WTC11 (cell line): ENCODE measurements around the gene WFDC9. TPM values are rescaled to one million over a fixed set of nuclear protein-coding genes. Genes with fewer than 3 reads are reported as not detected.
A peak's percentile ranks its signal among the peaks of the same experiment; 100 is the strongest.

Experiments used
- ATAC-seq: fragments of 200-7000 bp; cut with Tn5 transposase; 2 replicates; pipeline ENCODE4 v1.10.0; 2021; ENCODE audit warnings: mild to moderate bottlenecking, moderate library complexity
- CTCF ChIA-PET: fragments of 300-600 bp; sonication (Branson Sonifier 250); formaldehyde crosslinking; loops from one replicate; lab custom pipeline; 2021; ENCODE audit warnings: antibody characterized with exemption; lab: Charles Lee
- POLR2A ChIA-PET: fragments of 350-600 bp; sonication (Branson Sonifier 250); formaldehyde crosslinking; loops from one replicate; lab custom pipeline; 2021; ENCODE audit warnings: antibody characterized with exemption; lab: Charles Lee
- DNase-seq: peaks from one replicate; pipeline ENCODE4 v3.0.0; 2021; ENCODE audit warnings: low spot score
- H3K27ac Mint-ChIP-seq: 2 replicates; pipeline ENCODE4 v1.8.0; 2021; ENCODE audit warnings: mixed read lengths
- H3K27me3 Mint-ChIP-seq: 2 replicates; pipeline ENCODE4 v1.8.0; 2021; ENCODE audit warnings: low read depth, mild to moderate bottlenecking, moderate library complexity, mixed read lengths
- H3K36me3 Mint-ChIP-seq: 2 replicates; pipeline ENCODE4 v1.8.0; 2021; ENCODE audit warnings: mixed read lengths
- H3K4me1 Mint-ChIP-seq: 2 replicates; pipeline ENCODE4 v1.8.0; 2022; ENCODE audit warnings: mixed read lengths
- H3K4me3 Mint-ChIP-seq: 2 replicates; pipeline ENCODE4 v1.8.0; 2021; ENCODE audit warnings: mild to moderate bottlenecking, moderate library complexity, mixed read lengths
- H3K9me3 Mint-ChIP-seq: 2 replicates; pipeline ENCODE4 v1.8.0; 2021; ENCODE audit warnings: mixed read lengths
- AFF4 ChIP-seq: sonication (generic); formaldehyde crosslinking; IDR thresholded peaks from 2 replicates; pipeline ENCODE4 v1.8.1; 2023; ENCODE audit warnings: mild to moderate bottlenecking, missing genetic modification reagents, borderline replicate concordance
- ARID4B ChIP-seq: sonication (generic); formaldehyde crosslinking; IDR thresholded peaks from 2 replicates; pipeline ENCODE4 v1.8.0; 2023; ENCODE audit warnings: missing genetic modification reagents, mild to moderate bottlenecking, borderline replicate concordance
- CREB1 ChIP-seq: sonication (generic); formaldehyde crosslinking; IDR thresholded peaks from 2 replicates; pipeline ENCODE4 v1.8.0; 2023; ENCODE audit warnings: mild to moderate bottlenecking, missing genetic modification reagents
- E2F5 ChIP-seq: sonication (generic); formaldehyde crosslinking; IDR thresholded peaks from 2 replicates; pipeline ENCODE4 v1.8.1; 2022; ENCODE audit warnings: mild to moderate bottlenecking, moderate library complexity, missing genetic modification reagents
- ESRRA ChIP-seq: sonication (generic); formaldehyde crosslinking; IDR thresholded peaks from 2 replicates; pipeline ENCODE4 v1.8.1; 2022; ENCODE audit warnings: mild to moderate bottlenecking, missing genetic modification reagents, borderline replicate concordance
- FOXJ3 ChIP-seq: sonication (generic); formaldehyde crosslinking; IDR thresholded peaks from 2 replicates; pipeline ENCODE4 v1.9.0; 2021; ENCODE audit warnings: missing genetic modification reagents, mild to moderate bottlenecking, borderline replicate concordance
- GRHL2 ChIP-seq: fragments of 250-450 bp; sonication (Bioruptor Pico); IDR thresholded peaks from 2 replicates; pipeline ENCODE4 v1.8.0; 2022; ENCODE audit warnings: mild to moderate bottlenecking, moderate library complexity; ENCODE audit not compliant: insufficient replicate concordance, severe bottlenecking
- NR1H2 ChIP-seq: sonication (generic); formaldehyde crosslinking; IDR thresholded peaks from 2 replicates; pipeline ENCODE4 v1.9.0; 2021; ENCODE audit warnings: mild to moderate bottlenecking, moderate library complexity, missing genetic modification reagents
- SOX15 ChIP-seq: fragments of 250-450 bp; sonication (Bioruptor Pico); IDR thresholded peaks from 2 replicates; pipeline ENCODE4 v1.9.0; 2021; ENCODE audit warnings: mild to moderate bottlenecking
- ZNF232 ChIP-seq: sonication (generic); formaldehyde crosslinking; IDR thresholded peaks from 2 replicates; pipeline ENCODE4 v1.8.0; 2022; ENCODE audit warnings: mild to moderate bottlenecking, missing genetic modification reagents
- ZNF396 ChIP-seq: fragments of 250-450 bp; sonication (Bioruptor Pico); IDR thresholded peaks from 2 replicates; pipeline ENCODE4 v1.8.0; 2021; ENCODE audit warnings: mild to moderate bottlenecking, moderate library complexity, borderline replicate concordance
- ZNF423 ChIP-seq: fragments of 250-450 bp; sonication (Bioruptor Pico); IDR thresholded peaks from 2 replicates; pipeline ENCODE4 v2.1.2; 2022; ENCODE audit warnings: mild to moderate bottlenecking, moderate library complexity
- total RNA-seq: library from RNA; stranded (reverse); gene quantifications from 3 replicates; pipeline ENCODE4 v1.2.3, GENCODE V29; 2021
- TF ChIP-seq, protein P1 (sequence below): fragments of 250-450 bp; sonication (Bioruptor Pico); IDR thresholded peaks from 2 replicates; pipeline ENCODE4 v1.8.0; 2021; ENCODE audit warnings: mild to moderate bottlenecking
- TF ChIP-seq, protein P2 (sequence below): sonication (generic); formaldehyde crosslinking; IDR thresholded peaks from 2 replicates; pipeline ENCODE4 v1.8.0; 2023; ENCODE audit warnings: missing genetic modification reagents
- TF ChIP-seq, protein P3 (sequence below): sonication (generic); formaldehyde crosslinking; IDR thresholded peaks from 2 replicates; pipeline ENCODE4 v1.8.1; 2023; ENCODE audit warnings: mild to moderate bottlenecking, missing genetic modification reagents
- TF ChIP-seq, protein P4 (sequence below): fragments of 250-450 bp; sonication (Bioruptor Pico); IDR thresholded peaks from 2 replicates; pipeline ENCODE4 v1.9.0; 2021; ENCODE audit warnings: mild to moderate bottlenecking

Gene WFDC9
- total RNA-seq, 1 experiment from 2014 or later, result not detected

DNA sequence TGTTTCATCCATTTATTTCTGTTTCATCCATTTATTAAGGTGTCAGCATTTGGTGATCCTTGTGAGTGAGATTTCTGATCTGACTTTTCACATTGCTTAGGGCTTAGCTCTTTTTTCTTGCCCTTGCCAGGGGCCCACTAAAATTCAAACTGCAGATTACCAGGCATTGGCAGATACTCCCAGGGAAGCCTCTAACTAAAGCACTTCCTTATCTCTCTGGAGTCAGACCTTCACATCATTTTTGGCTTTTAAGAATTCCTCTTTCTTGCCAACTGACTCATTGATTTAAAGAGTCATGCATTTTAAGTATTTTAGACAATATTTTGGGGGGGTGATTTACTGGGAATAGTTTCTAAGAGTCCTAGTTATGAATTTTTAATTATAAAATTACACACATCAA, 49.4 kb downstream of the WFDC9 start:
- Mint-ChIP-seq H3K27ac (peak overlapping the region; percentile 63; the same call in 1 of the 2 replicates), H3K4me1 (peaks cover 35% of the 10 kb centered on the region), H3K9me3 (peaks cover 5% of the 10 kb centered on the region; the same call in 1 of the 2 replicates), H3K27me3 (no peaks in the 10 kb centered on the region)
- ChIA-PET POLR2A (interaction anchor here (0.7 kb wide), 1 partner anchor 35 kb away, joined by 3 read pairs; no protein-coding TSS in a partner anchor), CTCF (no interaction called here)
- no peak for DNase-seq
- no peak for TF ChIP-seq GRHL2
- TF ChIP-seq, all 79 proteins: peak for 0
- ATAC-seq, result no peak
- H3K4me3 Mint-ChIP-seq, result no peak overlapping the region
- H3K36me3 Mint-ChIP-seq, result no peaks in the 10 kb centered on the region

GRCh38 chr20:45579184-45579583, 51.9 kb downstream of the WFDC9 start, which contains the start of gene WFDC8:
WFDC8 (minus strand) TSS chr20:45579284; CDS start chr20:45579247, 37 bp downstream.
- peaks cover 5% of the 10 kb centered on the region; the same call in 1 of the 2 replicates for H3K9me3 Mint-ChIP-seq
- H3K27me3 Mint-ChIP-seq, result no peaks in the 10 kb centered on the region
- H3K36me3 Mint-ChIP-seq, result 0 out of 2 replicates have a peak, but pooled peaks cover under 1% of the 10 kb centered on the region
- ATAC-seq (no peak), DNase-seq (no peak)
- no peak within 1 kb of the TSS for H3K4me3 Mint-ChIP-seq
- H3K27ac Mint-ChIP-seq, result peak within 1 kb of the TSS; percentile 84
- CTCF ChIA-PET, result interaction anchor here (0.6 to 2.1 kb wide), 3 partner anchors 50 to 192 kb away, joined by 5 to 6 read pairs (median 6); partner anchors contain the start of genes SPINT3 and WFDC10A
- POLR2A ChIA-PET, result no interaction called here
- TF ChIP-seq ZNF396 (no peak), FOXJ3 (no peak), SOX15 (CRISPR knock-in tag) (no peak), ESRRA (CRISPR knock-in tag) (no peak)
- TF ChIP-seq, protein P1, sequence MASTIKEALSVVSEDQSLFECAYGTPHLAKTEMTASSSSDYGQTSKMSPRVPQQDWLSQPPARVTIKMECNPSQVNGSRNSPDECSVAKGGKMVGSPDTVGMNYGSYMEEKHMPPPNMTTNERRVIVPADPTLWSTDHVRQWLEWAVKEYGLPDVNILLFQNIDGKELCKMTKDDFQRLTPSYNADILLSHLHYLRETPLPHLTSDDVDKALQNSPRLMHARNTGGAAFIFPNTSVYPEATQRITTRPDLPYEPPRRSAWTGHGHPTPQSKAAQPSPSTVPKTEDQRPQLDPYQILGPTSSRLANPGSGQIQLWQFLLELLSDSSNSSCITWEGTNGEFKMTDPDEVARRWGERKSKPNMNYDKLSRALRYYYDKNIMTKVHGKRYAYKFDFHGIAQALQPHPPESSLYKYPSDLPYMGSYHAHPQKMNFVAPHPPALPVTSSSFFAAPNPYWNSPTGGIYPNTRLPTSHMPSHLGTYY (CRISPR knock-in tag), result no peak
- peaks cover 53% of the 10 kb centered on the region for H3K4me1 Mint-ChIP-seq

- ChIA-PET POLR2A (no interaction called here), CTCF (interaction anchor here (0.5 to 2.2 kb wide), 5 partner anchors 51 to 285 kb away, joined by 3 to 10 read pairs (median 3); partner anchors contain the start of gene WFDC10A)
- H3K4me1 Mint-ChIP-seq, result peaks cover 53% of the 10 kb centered on the region
- peaks cover 15% of the 10 kb centered on the region for H3K9me3 Mint-ChIP-seq
- TF ChIP-seq ARID4B, result no peak
- no peak for TF ChIP-seq CREB1
- TF ChIP-seq, protein P2, sequence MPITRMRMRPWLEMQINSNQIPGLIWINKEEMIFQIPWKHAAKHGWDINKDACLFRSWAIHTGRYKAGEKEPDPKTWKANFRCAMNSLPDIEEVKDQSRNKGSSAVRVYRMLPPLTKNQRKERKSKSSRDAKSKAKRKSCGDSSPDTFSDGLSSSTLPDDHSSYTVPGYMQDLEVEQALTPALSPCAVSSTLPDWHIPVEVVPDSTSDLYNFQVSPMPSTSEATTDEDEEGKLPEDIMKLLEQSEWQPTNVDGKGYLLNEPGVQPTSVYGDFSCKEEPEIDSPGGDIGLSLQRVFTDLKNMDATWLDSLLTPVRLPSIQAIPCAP (CRISPR knock-in tag), result no peak
- no peak for TF ChIP-seq NR1H2 (CRISPR knock-in tag)
- TF ChIP-seq ESRRA (CRISPR knock-in tag), result no peak
- TF ChIP-seq AFF4 (CRISPR knock-in tag), result no peak
- TF ChIP-seq ZNF423 (CRISPR knock-in tag), result no peak
- TF ChIP-seq, protein P3, sequence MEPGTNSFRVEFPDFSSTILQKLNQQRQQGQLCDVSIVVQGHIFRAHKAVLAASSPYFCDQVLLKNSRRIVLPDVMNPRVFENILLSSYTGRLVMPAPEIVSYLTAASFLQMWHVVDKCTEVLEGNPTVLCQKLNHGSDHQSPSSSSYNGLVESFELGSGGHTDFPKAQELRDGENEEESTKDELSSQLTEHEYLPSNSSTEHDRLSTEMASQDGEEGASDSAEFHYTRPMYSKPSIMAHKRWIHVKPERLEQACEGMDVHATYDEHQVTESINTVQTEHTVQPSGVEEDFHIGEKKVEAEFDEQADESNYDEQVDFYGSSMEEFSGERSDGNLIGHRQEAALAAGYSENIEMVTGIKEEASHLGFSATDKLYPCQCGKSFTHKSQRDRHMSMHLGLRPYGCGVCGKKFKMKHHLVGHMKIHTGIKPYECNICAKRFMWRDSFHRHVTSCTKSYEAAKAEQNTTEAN (CRISPR knock-in tag), result no peak
- TF ChIP-seq E2F5 (CRISPR knock-in tag), result no peak
- TF ChIP-seq ZNF232, result no peak
- TF ChIP-seq, protein P4, sequence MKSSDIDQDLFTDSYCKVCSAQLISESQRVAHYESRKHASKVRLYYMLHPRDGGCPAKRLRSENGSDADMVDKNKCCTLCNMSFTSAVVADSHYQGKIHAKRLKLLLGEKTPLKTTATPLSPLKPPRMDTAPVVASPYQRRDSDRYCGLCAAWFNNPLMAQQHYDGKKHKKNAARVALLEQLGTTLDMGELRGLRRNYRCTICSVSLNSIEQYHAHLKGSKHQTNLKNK, result no peak
- H3K4me3 Mint-ChIP-seq, result no peak overlapping the region
- peaks cover 4% of the 10 kb centered on the region; the same call in 1 of the 2 replicates for H3K36me3 Mint-ChIP-seq
- H3K27ac Mint-ChIP-seq, result peak overlapping the region; percentile 84
- DNase-seq, result no peak
- peak; percentile 80 for ATAC-seq
- H3K27me3 Mint-ChIP-seq, result no peaks in the 10 kb centered on the region
These were observed 52.9 kb downstream of the WFDC9 start for GRCh38 chr20:45578231-45578630.
